Kidney (tissue), 14 donors: ENCODE data around the gene IFT52. TPM values are rescaled to one million over a fixed set of nuclear protein-coding genes. Genes with fewer than 3 reads are reported as not detected.

Source experiments
- DNase-seq, 5 donors: peaks; one replicate each; pipeline ENCODE4 v3.0.0-alpha.2; 2013 to 2020
- FAIRE-seq: peaks from 2 replicates; lab custom pipeline; 2012; peaks lifted over from hg19 to GRCh38; lab: Jason Lieb, UNC
- H3K27ac ChIP-seq, 2 donors: one replicate each; pipeline ENCODE4 v1.7.0; 2013; ENCODE audit warnings: low read depth in 2 of 2, low read length in 2 of 2, inconsistent platforms in 1 of 2
- H3K27me3 ChIP-seq: one replicate; pipeline ENCODE4 v1.7.1; 2013; ENCODE audit warnings: low read length, inconsistent platforms; ENCODE audit not compliant: control insufficient read depth, insufficient read depth
- H3K36me3 ChIP-seq, 3 donors: one replicate each; pipeline versions ENCODE4 v1.7.0 to v1.7.1; 2013; ENCODE audit warnings: low read length in 3 of 3, control low read depth in 1 of 3, inconsistent platforms in 1 of 3; ENCODE audit not compliant: insufficient read depth in 3 of 3, control insufficient read depth in 2 of 3
- H3K4me1 ChIP-seq, 3 donors: one replicate each; pipeline versions ENCODE4 v1.7.0 to v1.7.1; 2013; ENCODE audit warnings: low read length in 3 of 3, inconsistent platforms in 1 of 3, low read depth in 1 of 3; ENCODE audit not compliant: control insufficient read depth in 2 of 3, insufficient read depth in 2 of 3
- H3K4me3 ChIP-seq, 3 donors: one replicate each; pipeline versions ENCODE4 v1.7.0 to v1.8.1; 2013; ENCODE audit warnings: low read length in 3 of 3, control low read depth in 1 of 3, inconsistent platforms in 1 of 3
- H3K9ac ChIP-seq, 3 donors: one replicate each; pipeline versions ENCODE4 v1.7.0 to v1.7.1; 2013; ENCODE audit warnings: low read length in 3 of 3, control low read depth in 1 of 3, inconsistent platforms in 1 of 3
- H3K9me3 ChIP-seq, 3 donors: one replicate each; pipeline versions ENCODE4 v1.7.0 to v1.7.1; 2013; ENCODE audit warnings: low read length in 3 of 3, control low read depth in 1 of 3, inconsistent platforms in 1 of 3; ENCODE audit not compliant: control insufficient read depth in 2 of 3, insufficient read depth in 1 of 3
- intact Hi-C: fragments of 100-400 bp; cut with DNase I; formaldehyde crosslinking; loops from one replicate; pipeline ENCODE4 v1.11.1; 2022
- polyA plus RNA-seq: library from polyadenylated mRNA; stranded (reverse); fragments of 350-450 nt; fragmentation: Illumina TruSeq; extraction: RNeasy Lipid Tissue Mini Kit (QIAGEN cat#74804); gene quantifications from one replicate; pipeline ENCODE4 v1.2.3, GENCODE V29; 2014; ENCODE audit warnings: low read depth, low replicate concordance; ENCODE audit not compliant: insufficient read depth
- total RNA-seq: library from RNA; stranded (reverse); fragmentation: NEBNext Ultra II Directional; extraction: Animal tissue kit (Norgen Biotek cat#: 25700); gene quantifications from one replicate; pipeline ENCODE4 v1.2.1, GENCODE V29; 2021
- TF ChIP-seq, protein P1 (sequence below): IDR thresholded peaks from 3 replicates; pipeline ENCODE4 v1.5.1; 2012; ENCODE audit warnings: mild to moderate bottlenecking, moderate library complexity, borderline replicate concordance; ENCODE audit not compliant: insufficient read depth; ENCODE audit errors: extremely low read depth
- donor health status: control.
- donor health status: control.
- donor health status: control.
- donor health status: control.
- donor health status: control.
- donor health status: DM: yes; HTN: yes; CAD: no.
- donor health status: Normal renal cell carcinoma (clear cell type).

The IFT52 gene
- total and polyA plus RNA-seq, 2 donors from 2014 or later, result 27.0 to 35.2 TPM

DNA sequence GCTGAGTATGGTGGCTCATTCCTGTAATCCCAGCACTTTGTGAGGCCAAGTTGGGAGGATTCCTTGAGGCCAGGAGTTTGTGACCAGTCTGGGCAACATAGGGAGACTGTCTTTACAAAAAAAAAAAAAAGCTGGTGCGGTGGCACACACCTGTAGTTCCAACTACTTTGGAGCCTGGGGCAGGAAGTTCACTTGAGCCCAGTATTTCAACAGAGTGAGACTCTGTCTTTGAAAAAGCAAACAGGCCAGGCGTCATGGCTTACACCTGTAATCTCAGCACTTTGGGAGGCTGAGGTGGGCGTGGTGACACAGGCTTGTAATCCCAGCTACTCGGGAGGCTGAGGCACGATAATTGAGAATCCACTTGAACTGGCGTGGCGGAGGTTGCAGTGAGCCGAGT, 104.8 kb downstream of the IFT52 start:
- no peaks in the 10 kb centered on the region for H3K27me3 ChIP-seq
- FAIRE-seq, result no peak
- TF ChIP-seq, protein P1, sequence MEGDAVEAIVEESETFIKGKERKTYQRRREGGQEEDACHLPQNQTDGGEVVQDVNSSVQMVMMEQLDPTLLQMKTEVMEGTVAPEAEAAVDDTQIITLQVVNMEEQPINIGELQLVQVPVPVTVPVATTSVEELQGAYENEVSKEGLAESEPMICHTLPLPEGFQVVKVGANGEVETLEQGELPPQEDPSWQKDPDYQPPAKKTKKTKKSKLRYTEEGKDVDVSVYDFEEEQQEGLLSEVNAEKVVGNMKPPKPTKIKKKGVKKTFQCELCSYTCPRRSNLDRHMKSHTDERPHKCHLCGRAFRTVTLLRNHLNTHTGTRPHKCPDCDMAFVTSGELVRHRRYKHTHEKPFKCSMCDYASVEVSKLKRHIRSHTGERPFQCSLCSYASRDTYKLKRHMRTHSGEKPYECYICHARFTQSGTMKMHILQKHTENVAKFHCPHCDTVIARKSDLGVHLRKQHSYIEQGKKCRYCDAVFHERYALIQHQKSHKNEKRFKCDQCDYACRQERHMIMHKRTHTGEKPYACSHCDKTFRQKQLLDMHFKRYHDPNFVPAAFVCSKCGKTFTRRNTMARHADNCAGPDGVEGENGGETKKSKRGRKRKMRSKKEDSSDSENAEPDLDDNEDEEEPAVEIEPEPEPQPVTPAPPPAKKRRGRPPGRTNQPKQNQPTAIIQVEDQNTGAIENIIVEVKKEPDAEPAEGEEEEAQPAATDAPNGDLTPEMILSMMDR, result no peak
- H3K4me1 ChIP-seq, result no peaks in the 10 kb centered on the region
- no peak overlapping the region for H3K27ac ChIP-seq
- no peak overlapping the region for H3K9ac ChIP-seq
- H3K36me3 ChIP-seq, result no peaks in the 10 kb centered on the region
- H3K4me3 ChIP-seq, result no peak overlapping the region
- DNase-seq, result no peak
- H3K9me3 ChIP-seq, result no peaks in the 10 kb centered on the region
- intact Hi-C loops, result no loop called here

Other genes with a start within 250 kb of the IFT52 start
- 131 TPM for gene SRSF6, start 133.0 kb upstream of the IFT52 start, total RNA-seq
- 84.9 TPM for gene SRSF6, start 133.0 kb upstream of the IFT52 start, polyA plus RNA-seq
- gene L3MBTL1, start 83.2 kb upstream of the IFT52 start, total RNA-seq, result 16.2 TPM
- 4.8 TPM for gene L3MBTL1, start 83.2 kb upstream of the IFT52 start, polyA plus RNA-seq
- 42.9 TPM for gene SGK2, start 31.9 kb upstream of the IFT52 start, total RNA-seq
- 95.1 TPM for gene SGK2, start 31.9 kb upstream of the IFT52 start, polyA plus RNA-seq
- 1.3 TPM for gene MYBL2, start 76.2 kb downstream of the IFT52 start, total RNA-seq
- gene MYBL2, start 76.2 kb downstream of the IFT52 start, polyA plus RNA-seq, result not detected
- not detected for gene GTSF1L, start 136.1 kb downstream of the IFT52 start, total RNA-seq
- gene GTSF1L, start 136.1 kb downstream of the IFT52 start, polyA plus RNA-seq, result not detected